H9 (cell line): Measurements from ENCODE around the gene FHIT. TPM values are rescaled to one million over a fixed set of nuclear protein-coding genes. Genes with fewer than 3 reads are reported as not detected.

ENCODE experiments used
- DNase-seq: peaks from one replicate; pipeline ENCODE4 v3.0.0-alpha.2; 2017
- H2AFZ ChIP-seq: one replicate; pipeline ENCODE4 v1.6.1; 2013; ENCODE audit warnings: mild to moderate bottlenecking, low read length, control low read depth, moderate library complexity
- H2AK5ac ChIP-seq: 2 replicates; pipeline ENCODE4 v1.6.1; 2013; ENCODE audit warnings: low read length, control low read depth, mixed read lengths; ENCODE audit not compliant: insufficient read length
- H2BK120ac ChIP-seq: one replicate; pipeline ENCODE4 v1.6.1; 2013; ENCODE audit warnings: low read depth, mild to moderate bottlenecking, low read length, control low read depth, inconsistent platforms; ENCODE audit not compliant: poor library complexity, severe bottlenecking
- H2BK12ac ChIP-seq: 2 replicates; pipeline ENCODE4 v1.6.1; 2013; ENCODE audit warnings: low read length, control low read depth, mixed read lengths, low read depth; ENCODE audit not compliant: insufficient read length
- H2BK15ac ChIP-seq: 2 replicates; pipeline ENCODE4 v1.6.1; 2013; ENCODE audit warnings: low read depth, low read length, control low read depth
- H2BK20ac ChIP-seq: one replicate; pipeline ENCODE4 v1.6.1; 2013; ENCODE audit warnings: low read depth, mild to moderate bottlenecking, low read length, control low read depth, inconsistent platforms; ENCODE audit not compliant: poor library complexity, severe bottlenecking
- H2BK5ac ChIP-seq: 2 replicates; pipeline ENCODE4 v1.6.1; 2013; ENCODE audit warnings: low read length, control low read depth, mixed read lengths; ENCODE audit not compliant: insufficient read length
- H3K14ac ChIP-seq: 2 replicates; pipeline ENCODE4 v1.6.1; 2013; ENCODE audit warnings: low read length, control low read depth; ENCODE audit not compliant: insufficient read depth
- H3K18ac ChIP-seq: 2 replicates; pipeline ENCODE4 v1.6.1; 2013; ENCODE audit warnings: low read depth, mild to moderate bottlenecking, mixed read lengths, low read length, control low read depth; ENCODE audit not compliant: insufficient read length
- H3K23ac ChIP-seq: 2 replicates; pipeline ENCODE4 v1.6.1; 2013; ENCODE audit warnings: low read length, control low read depth, mixed read lengths, low read depth; ENCODE audit not compliant: insufficient read length
- H3K23me2 ChIP-seq: 2 replicates; pipeline ENCODE4 v1.6.1; 2013; ENCODE audit warnings: low read depth, mild to moderate bottlenecking, mixed read lengths, low read length, control low read depth; ENCODE audit not compliant: insufficient read length, poor library complexity, severe bottlenecking
- H3K27ac ChIP-seq: 2 replicates; pipeline ENCODE4 v1.5.1; 2013; ENCODE audit warnings: low read length, control low read depth, mixed read lengths, low read depth; ENCODE audit not compliant: insufficient read length
- H3K27me3 ChIP-seq: 2 replicates; pipeline ENCODE4 v1.6.1; 2013; ENCODE audit warnings: low read length, control low read depth, inconsistent platforms; ENCODE audit not compliant: insufficient read depth
- H3K4ac ChIP-seq: 2 replicates; pipeline ENCODE4 v1.6.1; 2013; ENCODE audit warnings: low read depth, mild to moderate bottlenecking, control low read depth, inconsistent platforms, low read length, moderate library complexity
- H3K4me1 ChIP-seq: 2 replicates; pipeline ENCODE4 v1.6.1; 2013; ENCODE audit warnings: low read length, control low read depth, inconsistent platforms; ENCODE audit not compliant: insufficient read depth
- H3K4me2 ChIP-seq: 2 replicates; pipeline ENCODE4 v1.6.1; 2013; ENCODE audit warnings: low read length, control low read depth, mixed read lengths; ENCODE audit not compliant: insufficient read length, insufficient read depth
- H3K56ac ChIP-seq: 2 replicates; pipeline ENCODE4 v1.6.1; 2013; ENCODE audit warnings: low read depth, mild to moderate bottlenecking, mixed read lengths, low read length, control low read depth; ENCODE audit not compliant: insufficient read length
- H3K79me1 ChIP-seq: 2 replicates; pipeline ENCODE4 v1.6.1; 2013; ENCODE audit warnings: low read depth, mild to moderate bottlenecking, moderate library complexity, low read length, control low read depth, inconsistent platforms; ENCODE audit not compliant: insufficient read depth, poor library complexity, severe bottlenecking
- H3K79me2 ChIP-seq: 2 replicates; pipeline ENCODE4 v1.6.1; 2013; ENCODE audit warnings: low read length, control low read depth, inconsistent platforms; ENCODE audit not compliant: insufficient read depth
- H3K9ac ChIP-seq: 2 replicates; pipeline ENCODE4 v1.6.1; 2013; ENCODE audit warnings: low read length, control low read depth, mixed read lengths; ENCODE audit not compliant: insufficient read length; ENCODE audit errors: extremely low read depth
- H3K9me3 ChIP-seq: one replicate; pipeline ENCODE4 v1.6.1; 2013; ENCODE audit warnings: low read depth, low read length, inconsistent platforms; ENCODE audit not compliant: control insufficient read depth
- H3T11ph ChIP-seq: one replicate; pipeline ENCODE4 v1.6.1; 2013; ENCODE audit warnings: mild to moderate bottlenecking, low read length, control low read depth, inconsistent platforms
- H4K20me1 ChIP-seq: one replicate; pipeline ENCODE4 v1.6.1; 2013; ENCODE audit not compliant: control insufficient read depth, insufficient read length, insufficient read depth
- H4K5ac ChIP-seq: 2 replicates; pipeline ENCODE4 v1.6.1; 2013; ENCODE audit warnings: low read depth, mild to moderate bottlenecking, mixed read lengths, low read length, control low read depth; ENCODE audit not compliant: insufficient read length
- H4K8ac ChIP-seq: replicated peaks from 2 replicates; pipeline ENCODE4 v1.6.1; 2013; ENCODE audit warnings: low read length, control low read depth, mixed read lengths, low read depth; ENCODE audit not compliant: insufficient read length
- H4K91ac ChIP-seq: 2 replicates; pipeline ENCODE4 v1.6.1; 2013; ENCODE audit warnings: low read depth, mild to moderate bottlenecking, moderate library complexity, mixed read lengths, low read length, control low read depth; ENCODE audit not compliant: insufficient read length
- H3K27ac Mint-ChIP-seq, 3 experiments: 2 replicates in 2 of 3; 3 replicates in 1 of 3; pipeline ENCODE4 v1.8.0; 2020 to 2021; ENCODE audit warnings: mixed read lengths in 3 of 3, mild to moderate bottlenecking in 1 of 3, moderate library complexity in 1 of 3
- H3K27me3 Mint-ChIP-seq: 2 replicates; pipeline ENCODE4 v1.8.0; 2021; ENCODE audit warnings: low read depth, mild to moderate bottlenecking, moderate library complexity, mixed read lengths
- H3K36me3 Mint-ChIP-seq, 3 experiments: 2 replicates in 2 of 3; 3 replicates in 1 of 3; pipeline ENCODE4 v1.8.0; 2020 to 2021; ENCODE audit warnings: low read depth in 3 of 3, mixed read lengths in 3 of 3; ENCODE audit not compliant: insufficient read depth in 1 of 3
- H3K4me1 Mint-ChIP-seq, 2 experiments: 2 replicates each; pipeline ENCODE4 v1.8.0; 2020; ENCODE audit warnings: mixed read lengths in 2 of 2
- H3K4me3 Mint-ChIP-seq, 2 experiments: 2 replicates in 1 of 2; 3 replicates in 1 of 2; pipeline ENCODE4 v1.8.0; 2020 to 2021; ENCODE audit warnings: mild to moderate bottlenecking in 2 of 2, mixed read lengths in 2 of 2, moderate library complexity in 1 of 2
- H3K9me3 Mint-ChIP-seq, 2 experiments: 2 replicates in 1 of 2; 3 replicates in 1 of 2; pipeline ENCODE4 v1.8.0; 2020; ENCODE audit warnings: mild to moderate bottlenecking in 2 of 2, mixed read lengths in 2 of 2, moderate library complexity in 1 of 2
- WGBS: extraction: QIAGEN DNeasy Blood & Tissue Kit; methylation state at CpG from one replicate; pipeline ENCODE4 v1.1.7; 2013; ENCODE audit warnings: missing lambda C conversion rate, low lambda C conversion rate, mixed read lengths; ENCODE audit not compliant: insufficient read length; ENCODE audit errors: extremely low coverage; 5-methylcytosine and 5-hydroxymethylcytosine counted together
- total RNA-seq: library from RNA; stranded (reverse); gene quantifications from 2 replicates; pipeline ENCODE4 v1.2.1, GENCODE V29; 2021
- TF ChIP-seq, protein P1 (sequence below): fragments of 200-600 bp; sonication (generic); conservative IDR thresholded peaks from 3 replicates; pipeline ENCODE4 v1.8.0; 2021; ENCODE audit warnings: antibody characterized with exemption, mild to moderate bottlenecking

FHIT gene
- total RNA-seq, 1 experiment from 2014 or later: 3.0 TPM

- Mint-ChIP-seq H3K27me3 (no peaks in the 10 kb centered on the region), H3K27ac (no peak overlapping the region), H3K9me3 (peaks cover 0 to 2% of the 10 kb centered on the region in 2 experiments; a peak in 2 of 5 replicates), H3K36me3 (no peaks in the 10 kb centered on the region; a peak in 1 of 7 replicates), H3K4me1 (peaks cover 32 to 40% of the 10 kb centered on the region in 2 experiments), H3K4me3 (no peak overlapping the region)
- Histone ChIP-seq H2AK5ac (no peak overlapping the region), H3K27ac (no peak overlapping the region), H3T11ph (no peak overlapping the region), H4K20me1 (no peaks in the 10 kb centered on the region), H3K27me3 (no peaks in the 10 kb centered on the region), H3K4me2 (no peak overlapping the region), H3K14ac (no peak overlapping the region), H3K4me1 (no peaks in the 10 kb centered on the region), H3K4ac (no peak overlapping the region), H3K9me3 (no peaks in the 10 kb centered on the region), H2BK15ac (no peak overlapping the region), H3K23ac (no peak overlapping the region), H3K9ac (no peak overlapping the region), H2BK5ac (no peak overlapping the region), H3K23me2 (no peaks in the 10 kb centered on the region), H3K18ac (no peak overlapping the region), H3K79me1 (no peaks in the 10 kb centered on the region), H2AFZ (no peak overlapping the region), H2BK20ac (no peak overlapping the region), H3K79me2 (no peaks in the 10 kb centered on the region), H3K56ac (no peak overlapping the region), H4K5ac (no peak overlapping the region), H2BK120ac (no peak overlapping the region), H2BK12ac (no peak overlapping the region), H4K91ac (no peak overlapping the region), H4K8ac (no peak overlapping the region)
- TF ChIP-seq, protein P1, sequence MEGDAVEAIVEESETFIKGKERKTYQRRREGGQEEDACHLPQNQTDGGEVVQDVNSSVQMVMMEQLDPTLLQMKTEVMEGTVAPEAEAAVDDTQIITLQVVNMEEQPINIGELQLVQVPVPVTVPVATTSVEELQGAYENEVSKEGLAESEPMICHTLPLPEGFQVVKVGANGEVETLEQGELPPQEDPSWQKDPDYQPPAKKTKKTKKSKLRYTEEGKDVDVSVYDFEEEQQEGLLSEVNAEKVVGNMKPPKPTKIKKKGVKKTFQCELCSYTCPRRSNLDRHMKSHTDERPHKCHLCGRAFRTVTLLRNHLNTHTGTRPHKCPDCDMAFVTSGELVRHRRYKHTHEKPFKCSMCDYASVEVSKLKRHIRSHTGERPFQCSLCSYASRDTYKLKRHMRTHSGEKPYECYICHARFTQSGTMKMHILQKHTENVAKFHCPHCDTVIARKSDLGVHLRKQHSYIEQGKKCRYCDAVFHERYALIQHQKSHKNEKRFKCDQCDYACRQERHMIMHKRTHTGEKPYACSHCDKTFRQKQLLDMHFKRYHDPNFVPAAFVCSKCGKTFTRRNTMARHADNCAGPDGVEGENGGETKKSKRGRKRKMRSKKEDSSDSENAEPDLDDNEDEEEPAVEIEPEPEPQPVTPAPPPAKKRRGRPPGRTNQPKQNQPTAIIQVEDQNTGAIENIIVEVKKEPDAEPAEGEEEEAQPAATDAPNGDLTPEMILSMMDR: no peak
- WGBS: no CpG with 5 or more reads among the region's 9 CpGs
- no peak for DNase-seq
Measured at GRCh38 chr3:60011218-60011617, 1240.0 kb downstream of the FHIT start.
